ENCODE results near the gene GSPT1. TPM values are rescaled to one million over a fixed set of nuclear protein-coding genes. Genes with fewer than 3 reads are reported as not detected.

Gene GSPT1
- total and polyA plus RNA-seq, 2 experiments from 2014 or later: 126 to 146 TPM

DNA sequence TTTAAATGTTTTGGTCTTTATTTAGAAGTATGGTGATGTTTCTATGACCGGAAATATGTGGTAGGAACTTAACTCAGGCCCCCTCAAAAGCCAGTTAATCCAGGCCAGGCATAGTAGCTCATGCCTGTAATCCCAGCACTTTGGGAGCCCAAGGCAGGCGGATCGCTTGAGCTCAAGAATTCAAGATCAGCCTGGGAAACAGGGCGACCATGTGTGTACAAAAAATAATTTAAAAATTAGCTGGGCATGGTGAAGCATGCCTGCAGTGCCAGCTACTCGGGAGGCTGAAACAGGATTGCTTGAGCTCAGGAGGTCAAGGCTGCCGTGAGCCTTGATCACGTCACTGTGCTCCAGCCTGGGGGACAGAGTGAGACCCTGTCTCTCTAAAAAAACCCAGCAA is 74.7 kb downstream of the GSPT1 start:
- Histone ChIP-seq H3K79me2 (replicated peaks; ENCODE audit: insufficient read depth) (peaks cover 23% of the 10 kb centered on the region), H3F3A (replicated peaks; ENCODE audit: low read depth) (peaks cover 46% of the 10 kb centered on the region), H3K36me3 (ENCODE audit: insufficient read depth) (peaks cover 87% of the 10 kb centered on the region), H3K4me3 (no peak overlapping the region), H3K4me1 (ENCODE audit: insufficient read depth) (no peaks in the 10 kb centered on the region), H3K27ac (ENCODE audit: low read depth) (no peak overlapping the region; the same call in 1 of the 2 replicates), H4K20me1 (replicated peaks; ENCODE audit: insufficient read depth) (peaks cover 21% of the 10 kb centered on the region), H3K4me2 (no peak overlapping the region), H3K27me3 (ENCODE audit: insufficient read depth) (no peaks in the 10 kb centered on the region), H3K9me2 (ENCODE audit: insufficient read depth) (no peaks in the 10 kb centered on the region), H2AFZ (no peak overlapping the region)
- no peak overlapping the region for H3K27ac Mint-ChIP-seq
- TF ChIP-seq JUNB (IDR thresholded peaks at IDR 0.05; ENCODE audit: unreplicated experiment) (no peak), REST (IDR thresholded peaks at IDR 0.05; ENCODE audit: unreplicated experiment) (no peak), STAT1 (IDR thresholded peaks at IDR 0.05; ENCODE audit: unreplicated experiment) (no peak), EZH2 (IDR thresholded peaks at IDR 0.05; ENCODE audit: low read depth, unreplicated experiment) (no peak), ZNF114 (CRISPR knock-in tag; IDR thresholded peaks at IDR 0.05) (no peak), POLR2AphosphoS5 (IDR thresholded peaks at IDR 0.05; ENCODE audit: low read depth) (no peak)
- TF ChIP-seq, protein P1, sequence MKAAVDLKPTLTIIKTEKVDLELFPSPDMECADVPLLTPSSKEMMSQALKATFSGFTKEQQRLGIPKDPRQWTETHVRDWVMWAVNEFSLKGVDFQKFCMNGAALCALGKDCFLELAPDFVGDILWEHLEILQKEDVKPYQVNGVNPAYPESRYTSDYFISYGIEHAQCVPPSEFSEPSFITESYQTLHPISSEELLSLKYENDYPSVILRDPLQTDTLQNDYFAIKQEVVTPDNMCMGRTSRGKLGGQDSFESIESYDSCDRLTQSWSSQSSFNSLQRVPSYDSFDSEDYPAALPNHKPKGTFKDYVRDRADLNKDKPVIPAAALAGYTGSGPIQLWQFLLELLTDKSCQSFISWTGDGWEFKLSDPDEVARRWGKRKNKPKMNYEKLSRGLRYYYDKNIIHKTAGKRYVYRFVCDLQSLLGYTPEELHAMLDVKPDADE (IDR thresholded peaks at IDR 0.05): no peak
- TF ChIP-seq, protein P2, sequence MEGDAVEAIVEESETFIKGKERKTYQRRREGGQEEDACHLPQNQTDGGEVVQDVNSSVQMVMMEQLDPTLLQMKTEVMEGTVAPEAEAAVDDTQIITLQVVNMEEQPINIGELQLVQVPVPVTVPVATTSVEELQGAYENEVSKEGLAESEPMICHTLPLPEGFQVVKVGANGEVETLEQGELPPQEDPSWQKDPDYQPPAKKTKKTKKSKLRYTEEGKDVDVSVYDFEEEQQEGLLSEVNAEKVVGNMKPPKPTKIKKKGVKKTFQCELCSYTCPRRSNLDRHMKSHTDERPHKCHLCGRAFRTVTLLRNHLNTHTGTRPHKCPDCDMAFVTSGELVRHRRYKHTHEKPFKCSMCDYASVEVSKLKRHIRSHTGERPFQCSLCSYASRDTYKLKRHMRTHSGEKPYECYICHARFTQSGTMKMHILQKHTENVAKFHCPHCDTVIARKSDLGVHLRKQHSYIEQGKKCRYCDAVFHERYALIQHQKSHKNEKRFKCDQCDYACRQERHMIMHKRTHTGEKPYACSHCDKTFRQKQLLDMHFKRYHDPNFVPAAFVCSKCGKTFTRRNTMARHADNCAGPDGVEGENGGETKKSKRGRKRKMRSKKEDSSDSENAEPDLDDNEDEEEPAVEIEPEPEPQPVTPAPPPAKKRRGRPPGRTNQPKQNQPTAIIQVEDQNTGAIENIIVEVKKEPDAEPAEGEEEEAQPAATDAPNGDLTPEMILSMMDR (conservative IDR thresholded peaks at IDR 0.05; ENCODE audit: low read depth in 2 of 2): no peak
- TF ChIP-seq, protein P3, sequence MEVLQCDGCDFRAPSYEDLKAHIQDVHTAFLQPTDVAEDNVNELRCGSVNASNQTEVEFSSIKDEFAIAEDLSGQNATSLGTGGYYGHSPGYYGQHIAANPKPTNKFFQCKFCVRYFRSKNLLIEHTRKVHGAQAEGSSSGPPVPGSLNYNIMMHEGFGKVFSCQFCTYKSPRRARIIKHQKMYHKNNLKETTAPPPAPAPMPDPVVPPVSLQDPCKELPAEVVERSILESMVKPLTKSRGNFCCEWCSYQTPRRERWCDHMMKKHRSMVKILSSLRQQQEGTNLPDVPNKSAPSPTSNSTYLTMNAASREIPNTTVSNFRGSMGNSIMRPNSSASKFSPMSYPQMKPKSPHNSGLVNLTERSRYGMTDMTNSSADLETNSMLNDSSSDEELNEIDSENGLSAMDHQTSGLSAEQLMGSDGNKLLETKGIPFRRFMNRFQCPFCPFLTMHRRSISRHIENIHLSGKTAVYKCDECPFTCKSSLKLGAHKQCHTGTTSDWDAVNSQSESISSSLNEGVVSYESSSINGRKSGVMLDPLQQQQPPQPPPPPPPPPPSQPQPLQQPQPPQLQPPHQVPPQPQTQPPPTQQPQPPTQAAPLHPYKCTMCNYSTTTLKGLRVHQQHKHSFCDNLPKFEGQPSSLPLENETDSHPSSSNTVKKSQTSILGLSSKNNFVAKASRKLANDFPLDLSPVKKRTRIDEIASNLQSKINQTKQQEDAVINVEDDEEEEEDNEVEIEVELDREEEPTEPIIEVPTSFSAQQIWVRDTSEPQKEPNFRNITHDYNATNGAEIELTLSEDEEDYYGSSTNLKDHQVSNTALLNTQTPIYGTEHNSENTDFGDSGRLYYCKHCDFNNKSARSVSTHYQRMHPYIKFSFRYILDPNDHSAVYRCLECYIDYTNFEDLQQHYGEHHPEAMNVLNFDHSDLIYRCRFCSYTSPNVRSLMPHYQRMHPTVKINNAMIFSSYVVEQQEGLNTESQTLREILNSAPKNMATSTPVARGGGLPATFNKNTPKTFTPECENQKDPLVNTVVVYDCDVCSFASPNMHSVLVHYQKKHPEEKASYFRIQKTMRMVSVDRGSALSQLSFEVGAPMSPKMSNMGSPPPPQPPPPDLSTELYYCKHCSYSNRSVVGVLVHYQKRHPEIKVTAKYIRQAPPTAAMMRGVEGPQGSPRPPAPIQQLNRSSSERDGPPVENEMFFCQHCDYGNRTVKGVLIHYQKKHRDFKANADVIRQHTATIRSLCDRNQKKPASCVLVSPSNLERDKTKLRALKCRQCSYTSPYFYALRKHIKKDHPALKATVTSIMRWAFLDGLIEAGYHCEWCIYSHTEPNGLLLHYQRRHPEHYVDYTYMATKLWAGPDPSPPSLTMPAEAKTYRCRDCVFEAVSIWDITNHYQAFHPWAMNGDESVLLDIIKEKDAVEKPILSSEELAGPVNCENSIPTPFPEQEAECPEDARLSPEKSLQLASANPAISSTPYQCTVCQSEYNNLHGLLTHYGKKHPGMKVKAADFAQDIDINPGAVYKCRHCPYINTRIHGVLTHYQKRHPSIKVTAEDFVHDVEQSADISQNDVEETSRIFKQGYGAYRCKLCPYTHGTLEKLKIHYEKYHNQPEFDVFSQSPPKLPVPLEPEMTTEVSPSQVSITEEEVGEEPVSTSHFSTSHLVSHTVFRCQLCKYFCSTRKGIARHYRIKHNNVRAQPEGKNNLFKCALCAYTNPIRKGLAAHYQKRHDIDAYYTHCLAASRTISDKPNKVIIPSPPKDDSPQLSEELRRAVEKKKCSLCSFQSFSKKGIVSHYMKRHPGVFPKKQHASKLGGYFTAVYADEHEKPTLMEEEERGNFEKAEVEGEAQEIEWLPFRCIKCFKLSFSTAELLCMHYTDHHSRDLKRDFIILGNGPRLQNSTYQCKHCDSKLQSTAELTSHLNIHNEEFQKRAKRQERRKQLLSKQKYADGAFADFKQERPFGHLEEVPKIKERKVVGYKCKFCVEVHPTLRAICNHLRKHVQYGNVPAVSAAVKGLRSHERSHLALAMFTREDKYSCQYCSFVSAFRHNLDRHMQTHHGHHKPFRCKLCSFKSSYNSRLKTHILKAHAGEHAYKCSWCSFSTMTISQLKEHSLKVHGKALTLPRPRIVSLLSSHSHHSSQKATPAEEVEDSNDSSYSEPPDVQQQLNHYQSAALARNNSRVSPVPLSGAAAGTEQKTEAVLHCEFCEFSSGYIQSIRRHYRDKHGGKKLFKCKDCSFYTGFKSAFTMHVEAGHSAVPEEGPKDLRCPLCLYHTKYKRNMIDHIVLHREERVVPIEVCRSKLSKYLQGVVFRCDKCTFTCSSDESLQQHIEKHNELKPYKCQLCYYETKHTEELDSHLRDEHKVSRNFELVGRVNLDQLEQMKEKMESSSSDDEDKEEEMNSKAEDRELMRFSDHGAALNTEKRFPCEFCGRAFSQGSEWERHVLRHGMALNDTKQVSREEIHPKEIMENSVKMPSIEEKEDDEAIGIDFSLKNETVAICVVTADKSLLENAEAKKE (CRISPR knock-in tag; IDR thresholded peaks at IDR 0.05): no peak
- peaks cover 96% of the 10 kb centered on the region for H3K36me3 Mint-ChIP-seq (ENCODE audit: low read depth)
- H3K9me3 Mint-ChIP-seq: no peaks in the 10 kb centered on the region
- no peak for ATAC-seq
- no peak for DNase-seq (ENCODE audit: low spot score)
- H3K4me3 Mint-ChIP-seq: no peak overlapping the region
- H3K27me3 Mint-ChIP-seq (ENCODE audit: insufficient read depth, low read depth, poor library complexity): peaks cover 3% of the 10 kb centered on the region
- peaks cover 9% of the 10 kb centered on the region; the same call in 2 of the 3 replicates for H3K4me1 Mint-ChIP-seq
